Right forelimb (tissue), 1 donor: ENCODE measurements around the gene MOSMO.
"Not testable (repeated sequence)": the region's sequence is repeated elsewhere in the genome, so short reads cannot be mapped to it uniquely, and the experiment has no call there.

Experiments used
- DNase-seq: peaks from one replicate; pipeline ENCODE4 v3.0.0-alpha.2; 2018

MOSMO gene

DNA sequence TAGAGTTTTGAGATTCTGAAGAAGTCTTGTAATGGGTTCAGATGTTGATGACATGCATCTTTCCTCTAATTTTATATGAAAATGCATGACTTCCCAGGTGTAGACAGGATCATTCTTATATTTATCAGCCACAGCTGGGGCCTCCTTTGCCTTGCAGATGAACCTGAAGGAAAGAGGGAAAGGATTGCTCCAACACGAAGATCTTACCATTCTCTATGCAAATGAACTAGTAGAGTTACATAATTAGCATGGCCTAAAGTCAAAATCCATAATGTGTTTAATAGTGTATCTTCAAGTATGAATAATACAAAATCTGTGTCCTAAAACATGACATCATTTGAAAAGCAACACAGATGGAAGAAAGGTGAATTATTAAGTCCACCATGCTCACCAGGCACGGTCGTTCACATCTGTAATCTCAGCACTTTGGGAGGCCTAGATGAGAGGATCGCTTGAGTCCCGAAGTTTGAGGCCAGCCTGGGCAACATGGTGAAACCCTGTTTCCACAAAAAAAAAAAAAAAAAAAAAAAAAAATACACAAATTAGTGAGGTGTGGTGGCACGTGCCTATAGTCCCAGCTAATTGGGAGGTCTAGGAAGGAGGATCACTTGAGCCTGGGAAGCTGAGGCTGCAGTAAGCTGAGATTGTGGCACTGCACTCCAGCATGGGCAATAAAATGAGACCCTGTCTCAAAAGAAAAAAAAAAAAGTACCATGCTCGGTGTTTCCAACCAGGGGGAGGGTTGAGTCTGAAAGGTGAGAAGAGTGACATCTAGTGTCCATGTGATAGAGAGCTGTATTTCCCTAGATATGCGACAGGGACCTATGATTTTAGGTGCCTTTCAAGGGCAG lies 90.7 kb downstream of the MOSMO start:
- DNase-seq: no peak

- no peak for DNase-seq
Observed at GRCh38 chr16:22099256-22099975, 91.5 kb downstream of the MOSMO start.

- DNase-seq: no peak
Observed at GRCh38 chr16:22103441-22103840, 95.5 kb downstream of the MOSMO start.

- no peak for DNase-seq
Observed at GRCh38 chr16:22109258-22109898, 101.5 kb downstream of the MOSMO start.

DNA sequence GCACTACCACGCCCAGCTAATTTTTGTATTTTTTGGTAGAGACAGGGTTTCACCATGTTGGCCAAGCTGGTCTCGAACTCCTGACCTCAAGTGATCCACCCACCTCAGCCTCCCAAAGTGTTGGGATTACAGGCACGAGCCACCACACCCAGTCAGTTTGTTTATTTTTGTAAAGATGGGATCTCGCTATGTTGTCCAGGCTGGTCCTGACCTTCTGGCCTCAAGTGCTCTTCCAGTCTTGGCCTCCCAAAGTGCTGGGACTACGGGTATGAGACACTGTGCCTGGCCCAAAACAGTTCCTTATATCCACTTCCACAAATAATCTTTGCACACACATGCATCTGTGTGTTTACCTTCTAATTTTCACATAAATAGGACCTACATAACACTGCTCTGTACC lies 103.7 kb downstream of the MOSMO start:
- not testable (repeated sequence) for DNase-seq

DNA sequence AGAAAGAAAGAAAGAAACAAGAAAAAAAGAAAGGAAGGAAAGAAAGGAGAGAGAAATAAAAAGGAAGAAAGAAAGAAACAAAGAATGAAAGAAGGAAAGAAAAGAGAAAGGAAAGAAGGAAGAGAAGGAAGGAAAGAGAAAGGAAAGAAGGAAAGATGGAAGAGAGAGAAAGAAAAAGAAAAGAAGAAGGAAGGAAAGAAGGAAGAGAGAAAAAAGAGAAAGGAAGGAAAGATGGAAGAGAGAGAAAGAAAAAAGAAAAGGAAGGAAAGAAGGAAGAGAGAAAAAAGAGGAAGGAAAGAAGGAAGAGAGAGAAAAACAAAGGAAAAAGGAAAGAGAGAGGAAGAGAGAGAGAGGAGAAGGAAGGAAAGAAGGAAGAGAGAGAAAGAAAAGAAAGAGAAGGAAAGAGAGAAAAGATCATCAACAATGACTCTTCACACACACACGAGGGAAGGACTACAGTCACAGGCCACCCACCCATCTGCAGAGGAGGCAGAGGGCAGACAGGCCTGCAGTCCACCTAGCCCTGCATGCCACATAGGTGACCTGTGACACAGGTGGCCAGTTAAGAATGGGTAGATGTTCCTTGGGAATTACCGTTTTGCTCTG lies 108.3 kb downstream of the MOSMO start:
- DNase-seq: no peak

- no peak for DNase-seq
Observed at GRCh38 chr16:22117609-22118008, 109.7 kb downstream of the MOSMO start.

DNA sequence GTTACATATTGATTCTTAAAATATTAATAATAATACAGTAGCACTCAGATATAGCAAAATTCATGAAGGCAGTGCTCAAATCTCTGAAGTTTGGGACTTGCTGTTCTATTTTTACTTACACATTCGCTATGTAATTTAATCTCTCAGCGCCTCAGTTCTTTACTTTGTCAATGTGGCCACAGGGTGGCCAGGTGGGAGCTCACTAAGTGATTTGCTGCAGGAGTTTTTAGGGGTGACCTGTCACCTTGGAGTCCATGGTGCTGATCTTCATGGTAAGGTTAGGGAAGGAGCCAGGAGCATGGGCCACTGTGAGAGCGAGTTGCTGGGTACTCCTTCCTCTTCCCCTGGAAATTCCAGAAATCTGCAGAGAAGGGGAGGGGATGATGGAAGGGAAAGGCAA lies 112.5 kb downstream of the MOSMO start:
- no peak for DNase-seq

GRCh38 chr16:22122239-22122638 lies 114.3 kb downstream of the MOSMO start:
- DNase-seq: no peak

GRCh38 chr16:22123146-22123545 lies 115.2 kb downstream of the MOSMO start:
- DNase-seq: no peak

DNA sequence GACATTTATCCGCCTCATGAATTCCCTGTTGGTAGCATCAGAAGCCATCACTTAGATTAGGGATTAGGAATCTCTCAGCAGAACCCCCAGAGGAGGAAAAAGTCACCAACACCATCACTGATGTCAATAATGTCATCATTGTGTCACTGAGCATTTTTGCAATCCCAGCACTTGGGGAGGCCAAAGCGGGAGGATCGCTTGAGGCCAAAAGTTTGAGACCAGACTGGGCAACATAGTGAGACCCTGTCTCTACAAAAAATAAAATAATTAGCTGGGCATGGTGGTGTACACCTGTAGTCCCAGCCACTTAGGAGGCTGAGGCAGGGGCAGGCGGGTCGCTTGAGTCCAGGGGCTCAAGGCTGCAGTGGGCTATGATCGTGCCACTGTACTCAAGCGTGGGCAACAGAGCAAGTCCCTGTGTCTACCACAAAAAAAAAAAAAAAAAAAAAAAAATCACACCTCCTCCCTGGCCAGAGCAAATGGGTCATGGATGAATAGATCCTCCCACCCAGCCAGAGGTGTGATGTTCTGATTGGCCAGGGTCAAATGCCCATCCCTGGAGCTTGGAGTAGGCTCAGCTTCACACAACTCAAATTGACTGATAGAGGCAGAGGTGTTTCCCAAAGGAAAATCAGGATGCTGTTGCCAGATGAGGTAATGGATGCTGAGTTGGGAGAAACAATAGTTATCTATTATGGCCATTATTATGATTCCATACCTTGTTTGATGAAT lies 116.0 kb downstream of the MOSMO start:
- DNase-seq: no peak

- no peak for DNase-seq
Observed at GRCh38 chr16:22124583-22125284, 116.8 kb downstream of the MOSMO start.

GRCh38 chr16:22126037-22126558 lies 118.2 kb downstream of the MOSMO start:
- DNase-seq: no peak

- not testable (repeated sequence) for DNase-seq
Observed at GRCh38 chr16:22128537-22128936, 120.6 kb downstream of the MOSMO start.

- no peak for DNase-seq
Observed at GRCh38 chr16:22130528-22130927, 122.6 kb downstream of the MOSMO start.

- no peak for DNase-seq
Observed at GRCh38 chr16:22132801-22133200, 124.9 kb downstream of the MOSMO start.
